Smooth muscle cell (in vitro differentiated cells): ENCODE measurements around the gene TBL1X. TPM values are rescaled to one million over a fixed set of nuclear protein-coding genes. Genes with fewer than 3 reads are reported as not detected.

Source experiments
- DNase-seq: peaks from one replicate; lab custom pipeline; 2025; ENCODE audit not compliant: unreplicated experiment; lab: John Stamatoyannopoulos, UW
- H2AFZ ChIP-seq: fragments of 200-600 bp; sonication (generic); 2 replicates; pipeline ENCODE4 v1.6.0; 2016; ENCODE audit warnings: antibody characterized with exemption, low read depth, mild to moderate bottlenecking
- H3F3A ChIP-seq: fragments of 200-600 bp; sonication (generic); 2 replicates; pipeline ENCODE4 v1.6.0; 2017; ENCODE audit warnings: antibody characterized with exemption, low read depth
- H3K27ac ChIP-seq: fragments of 200-600 bp; sonication (generic); 2 replicates; pipeline ENCODE4 v1.5.1; 2016; ENCODE audit warnings: low read depth, mild to moderate bottlenecking
- H3K27me3 ChIP-seq: fragments of 200-600 bp; sonication (generic); 2 replicates; pipeline ENCODE4 v1.6.1; 2016; ENCODE audit warnings: low read depth, mild to moderate bottlenecking
- H3K36me3 ChIP-seq: fragments of 200-600 bp; sonication (generic); 2 replicates; pipeline ENCODE4 v1.5.1; 2016; ENCODE audit warnings: low read depth
- H3K4me1 ChIP-seq: fragments of 200-600 bp; sonication (generic); 2 replicates; pipeline ENCODE4 v1.5.1; 2016; ENCODE audit warnings: low read depth
- H3K4me2 ChIP-seq: fragments of 200-600 bp; sonication (generic); 2 replicates; pipeline ENCODE4 v1.6.0; 2016; ENCODE audit warnings: mild to moderate bottlenecking
- H3K4me3 ChIP-seq: fragments of 200-600 bp; sonication (generic); 2 replicates; pipeline ENCODE4 v1.5.1; 2016; ENCODE audit warnings: mild to moderate bottlenecking
- H3K79me2 ChIP-seq: fragments of 200-600 bp; sonication (generic); 2 replicates; pipeline ENCODE4 v1.6.0; 2016; ENCODE audit warnings: low read depth, mild to moderate bottlenecking
- H3K9ac ChIP-seq: fragments of 200-600 bp; sonication (generic); 2 replicates; pipeline ENCODE4 v1.6.0; 2016; ENCODE audit warnings: low read depth
- H3K9me3 ChIP-seq: fragments of 200-600 bp; sonication (generic); replicated peaks from 2 replicates; pipeline ENCODE4 v1.5.1; 2016; ENCODE audit warnings: low read depth
- H4K20me1 ChIP-seq: fragments of 200-600 bp; sonication (generic); 2 replicates; pipeline ENCODE4 v1.6.0; 2016; ENCODE audit warnings: low read depth
- WGBS: methylation state at CpG from one replicate; pipeline ENCODE4 v1.1.7; 2016; ENCODE audit warnings: low lambda C conversion rate; 5-methylcytosine and 5-hydroxymethylcytosine counted together
- polyA plus RNA-seq: library from polyadenylated mRNA; unstranded; fragments of >200 nt; fragmentation: Nextera tagmentation; extraction: Ambion mirVana; gene quantifications from 2 replicates; pipeline ENCODE4 v1.2.1, GENCODE V29; 2016
- total RNA-seq: library from RNA; depleted of rRNA; stranded (reverse); fragments of >200 nt; gene quantifications from 2 replicates; pipeline ENCODE4 v1.2.3, GENCODE V29; 2014
- TF ChIP-seq, protein P1 (sequence below): fragments of 200-600 bp; sonication (generic); IDR thresholded peaks from 2 replicates; pipeline ENCODE4 v1.5.1; 2017; ENCODE audit warnings: borderline replicate concordance, mild to moderate bottlenecking, antibody characterized with exemption; ENCODE audit not compliant: insufficient read depth, poor library complexity, severe bottlenecking

The TBL1X gene
- total and polyA plus RNA-seq, 2 experiments from 2014 or later = 9.0 to 9.8 TPM

DNA sequence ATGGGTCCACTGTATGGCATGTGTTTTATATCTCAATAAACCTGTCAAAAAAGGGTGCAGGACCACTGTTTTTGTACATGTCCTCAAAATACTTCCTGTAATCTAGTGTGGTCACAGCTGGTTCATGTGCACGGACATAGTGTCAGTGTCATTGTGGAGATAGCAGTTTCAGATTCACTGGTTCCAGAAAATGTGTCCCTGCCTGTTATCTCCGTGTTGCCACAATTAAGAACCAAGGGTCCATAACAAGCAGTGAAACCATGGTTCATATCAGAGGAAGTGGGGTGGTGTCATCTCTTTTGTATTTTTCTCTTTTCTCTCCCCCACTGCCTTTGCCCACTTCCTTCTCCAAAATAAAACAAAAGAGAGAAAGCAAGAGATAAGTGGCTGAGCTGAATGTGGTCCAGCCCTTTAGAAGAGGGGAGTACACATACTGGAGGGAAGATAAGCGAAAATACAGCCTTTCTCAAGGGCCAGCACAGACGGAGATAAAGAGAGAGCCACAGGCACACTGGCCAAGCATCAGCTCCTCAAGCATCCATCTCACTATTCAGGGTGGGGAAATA, 51.2 kb downstream of the TBL1X start:
- Histone ChIP-seq H4K20me1 (peaks cover 32% of the 10 kb centered on the region), H3K9me3 (peaks cover 3% of the 10 kb centered on the region), H3K27ac (no peak overlapping the region), H3K9ac (no peak overlapping the region), H3K4me3 (no peak overlapping the region), H3K4me2 (no peak overlapping the region), H2AFZ (no peak overlapping the region), H3K36me3 (no peaks in the 10 kb centered on the region), H3K27me3 (no peaks in the 10 kb centered on the region), H3F3A (no peaks in the 10 kb centered on the region), H3K79me2 (no peaks in the 10 kb centered on the region), H3K4me1 (peaks cover 9% of the 10 kb centered on the region)
- TF ChIP-seq, protein P1, sequence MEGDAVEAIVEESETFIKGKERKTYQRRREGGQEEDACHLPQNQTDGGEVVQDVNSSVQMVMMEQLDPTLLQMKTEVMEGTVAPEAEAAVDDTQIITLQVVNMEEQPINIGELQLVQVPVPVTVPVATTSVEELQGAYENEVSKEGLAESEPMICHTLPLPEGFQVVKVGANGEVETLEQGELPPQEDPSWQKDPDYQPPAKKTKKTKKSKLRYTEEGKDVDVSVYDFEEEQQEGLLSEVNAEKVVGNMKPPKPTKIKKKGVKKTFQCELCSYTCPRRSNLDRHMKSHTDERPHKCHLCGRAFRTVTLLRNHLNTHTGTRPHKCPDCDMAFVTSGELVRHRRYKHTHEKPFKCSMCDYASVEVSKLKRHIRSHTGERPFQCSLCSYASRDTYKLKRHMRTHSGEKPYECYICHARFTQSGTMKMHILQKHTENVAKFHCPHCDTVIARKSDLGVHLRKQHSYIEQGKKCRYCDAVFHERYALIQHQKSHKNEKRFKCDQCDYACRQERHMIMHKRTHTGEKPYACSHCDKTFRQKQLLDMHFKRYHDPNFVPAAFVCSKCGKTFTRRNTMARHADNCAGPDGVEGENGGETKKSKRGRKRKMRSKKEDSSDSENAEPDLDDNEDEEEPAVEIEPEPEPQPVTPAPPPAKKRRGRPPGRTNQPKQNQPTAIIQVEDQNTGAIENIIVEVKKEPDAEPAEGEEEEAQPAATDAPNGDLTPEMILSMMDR = no peak
- DNase-seq = no peak
- whole genome bisulfite sequencing = 42% methylated on average over 4 of the region's 4 CpGs

DNA sequence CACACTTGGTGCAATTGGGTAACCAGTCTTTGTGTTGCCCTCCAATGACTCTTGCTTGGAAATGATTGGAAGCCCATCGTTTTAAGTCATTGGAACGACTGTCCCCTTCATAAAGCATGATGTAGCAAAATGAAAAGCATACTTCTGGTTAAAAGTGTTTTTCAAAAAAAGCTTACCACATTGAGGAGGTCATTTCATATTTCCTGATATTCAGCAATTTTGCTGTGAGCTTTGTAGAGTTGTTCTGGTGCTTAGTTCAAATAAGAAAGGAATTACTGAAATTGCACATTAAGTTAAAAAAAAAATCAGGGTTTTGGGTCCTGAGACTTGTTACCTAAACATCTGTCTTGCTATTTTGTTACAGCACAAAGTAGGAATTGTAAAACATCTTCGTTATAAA, 51.8 kb downstream of the TBL1X start:
- no peak overlapping the region for H3K4me2 ChIP-seq
- H3K27me3 ChIP-seq = no peaks in the 10 kb centered on the region
- TF ChIP-seq, protein P1 = no peak
- H3K9ac ChIP-seq = no peak overlapping the region
- peaks cover 9% of the 10 kb centered on the region for H3K4me1 ChIP-seq
- peaks cover 32% of the 10 kb centered on the region for H4K20me1 ChIP-seq
- no peak overlapping the region for H3K4me3 ChIP-seq
- H2AFZ ChIP-seq = no peak overlapping the region
- H3K36me3 ChIP-seq = no peaks in the 10 kb centered on the region
- H3K9me3 ChIP-seq = peaks cover 3% of the 10 kb centered on the region
- no peaks in the 10 kb centered on the region for H3F3A ChIP-seq
- WGBS = 64% methylated on average over 3 of the region's 3 CpGs
- no peak for DNase-seq
- no peak overlapping the region for H3K27ac ChIP-seq
- H3K79me2 ChIP-seq = no peaks in the 10 kb centered on the region

DNA sequence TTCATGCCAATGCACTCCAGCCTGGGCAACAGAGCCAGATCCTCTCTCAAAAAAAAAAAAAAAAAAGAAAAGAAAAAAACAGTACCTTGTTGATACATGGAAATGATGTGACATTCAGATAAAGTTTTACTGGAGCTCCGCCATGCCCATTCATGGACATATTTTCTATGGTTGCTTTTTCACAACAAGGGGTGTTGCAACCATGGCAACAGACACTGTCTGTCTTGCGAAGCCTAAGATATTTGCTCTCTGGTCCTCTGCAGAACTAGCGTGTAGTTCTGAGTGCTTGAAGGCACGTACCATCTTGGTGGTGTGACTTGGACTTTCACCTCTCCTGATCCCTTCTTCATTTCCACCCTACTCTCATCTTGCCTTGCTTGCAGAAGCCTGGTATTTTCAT, 53.2 kb downstream of the TBL1X start:
- H2AFZ ChIP-seq = no peak overlapping the region

More for the DNA sequence above, 53.2 kb downstream of the TBL1X start:
- Histone ChIP-seq H3K27ac (no peak overlapping the region), H3K27me3 (no peaks in the 10 kb centered on the region), H3K4me3 (no peak overlapping the region), H3K4me2 (no peak overlapping the region), H3K9ac (no peak overlapping the region), H3K4me1 (peaks cover 9% of the 10 kb centered on the region), H3F3A (no peaks in the 10 kb centered on the region), H4K20me1 (peaks cover 34% of the 10 kb centered on the region), H3K36me3 (no peaks in the 10 kb centered on the region), H3K79me2 (no peaks in the 10 kb centered on the region), H3K9me3 (peaks cover 3% of the 10 kb centered on the region)
- 88% methylated on average over 4 of the region's 4 CpGs for WGBS
- TF ChIP-seq, protein P1 = no peak
- no peak for DNase-seq
